Liver (tissue), 9 donors: ENCODE data around the gene CRYBG1. TPM values are rescaled to one million over a fixed set of nuclear protein-coding genes. Genes with fewer than 3 reads are reported as not detected.

Source experiments
- DNase-seq: peaks from one replicate; pipeline ENCODE4 v3.0.0-alpha.2; 2017; ENCODE audit warnings: low spot score
- H3K27ac ChIP-seq, 2 donors: one replicate each; pipeline ENCODE4 v1.7.0; 2013; ENCODE audit warnings: inconsistent platforms in 2 of 2, low read length in 2 of 2, control low read depth in 1 of 2, low read depth in 1 of 2, mild to moderate bottlenecking in 1 of 2
- H3K27me3 ChIP-seq, 4 donors: one replicate each; pipeline versions ENCODE4 v1.6.1 to v1.7.0; 2013; ENCODE audit warnings: low read length in 3 of 4, inconsistent platforms in 1 of 4, mild to moderate bottlenecking in 1 of 4, moderate library complexity in 1 of 4; ENCODE audit not compliant: control insufficient read depth in 4 of 4, insufficient read depth in 4 of 4
- H3K36me3 ChIP-seq, 4 donors: one replicate each; pipeline versions ENCODE4 v1.6.1 to v1.7.0; 2013; ENCODE audit warnings: low read length in 3 of 4, mild to moderate bottlenecking in 3 of 4, low read depth in 1 of 4, moderate library complexity in 1 of 4; ENCODE audit not compliant: control insufficient read depth in 4 of 4, insufficient read depth in 3 of 4
- H3K4me1 ChIP-seq, 4 donors: one replicate each; pipeline versions ENCODE4 v1.6.1 to v1.7.0; 2013; ENCODE audit warnings: low read length in 3 of 4, mild to moderate bottlenecking in 3 of 4, moderate library complexity in 1 of 4; ENCODE audit not compliant: control insufficient read depth in 4 of 4, insufficient read depth in 4 of 4
- H3K4me3 ChIP-seq, 3 donors: one replicate each; pipeline versions ENCODE4 v1.6.1 to v1.7.0; 2013; ENCODE audit warnings: low read length in 3 of 3, control low read depth in 1 of 3, low read depth in 1 of 3, mild to moderate bottlenecking in 1 of 3
- H3K9ac ChIP-seq, 2 donors: one replicate each; pipeline ENCODE4 v1.7.0; 2013; ENCODE audit warnings: low read length in 2 of 2, mild to moderate bottlenecking in 2 of 2, moderate library complexity in 2 of 2, control low read depth in 1 of 2, low read depth in 1 of 2
- H3K9me3 ChIP-seq, 4 donors: one replicate each; pipeline versions ENCODE4 v1.6.1 to v1.7.0; 2013; ENCODE audit warnings: low read length in 3 of 4; ENCODE audit not compliant: control insufficient read depth in 4 of 4
- EGR1 ChIP-seq, 2 donors: IDR thresholded peaks; 2 replicates each; pipeline ENCODE4 v1.6.1; 2016 to 2018; ENCODE audit warnings: antibody characterized with exemption in 2 of 2, low read depth in 2 of 2
- FOXA1 ChIP-seq: IDR thresholded peaks from 2 replicates; pipeline ENCODE4 v1.6.1; 2016; ENCODE audit warnings: antibody characterized with exemption
- FOXA2 ChIP-seq: IDR thresholded peaks from 2 replicates; pipeline ENCODE4 v1.6.1; 2016; ENCODE audit warnings: antibody characterized with exemption
- GABPA ChIP-seq, 2 donors: IDR thresholded peaks in 1 of 2; conservative IDR thresholded peaks in 1 of 2; 2 replicates each; pipeline ENCODE4 v1.6.1; 2016; ENCODE audit warnings: antibody characterized with exemption in 2 of 2, mild to moderate bottlenecking in 1 of 2, moderate library complexity in 1 of 2
- HNF4A ChIP-seq, 2 donors: conservative IDR thresholded peaks; 2 replicates each; pipeline ENCODE4 v1.6.1; 2016; ENCODE audit warnings: antibody characterized with exemption in 2 of 2, mild to moderate bottlenecking in 2 of 2
- HNF4G ChIP-seq: IDR thresholded peaks from 2 replicates; pipeline ENCODE4 v1.6.1; 2016; ENCODE audit warnings: antibody characterized with exemption
- JUND ChIP-seq, 2 donors: IDR thresholded peaks; 2 replicates each; pipeline ENCODE4 v1.6.1; 2016; ENCODE audit warnings: antibody characterized with exemption in 2 of 2
- NR2F2 ChIP-seq: IDR thresholded peaks from 2 replicates; pipeline ENCODE4 v1.6.1; 2016; ENCODE audit warnings: antibody characterized with exemption
- RAD21 ChIP-seq, 2 donors: IDR thresholded peaks; 2 replicates each; pipeline ENCODE4 v1.6.1; 2016; ENCODE audit warnings: antibody characterized with exemption in 2 of 2, mild to moderate bottlenecking in 2 of 2
- RXRA ChIP-seq, 2 donors: IDR thresholded peaks; 2 replicates each; pipeline ENCODE4 v1.6.1; 2017 to 2018; ENCODE audit warnings: antibody characterized with exemption in 2 of 2, mild to moderate bottlenecking in 1 of 2
- SP1 ChIP-seq: IDR thresholded peaks from 2 replicates; pipeline ENCODE4 v1.6.1; 2018; ENCODE audit warnings: antibody characterized with exemption, mild to moderate bottlenecking
- TAF1 ChIP-seq: conservative IDR thresholded peaks from 2 replicates; pipeline ENCODE4 v1.6.1; 2016; ENCODE audit warnings: antibody characterized with exemption, mild to moderate bottlenecking
- YY1 ChIP-seq: IDR thresholded peaks from 2 replicates; pipeline ENCODE4 v1.6.1; 2016; ENCODE audit warnings: antibody characterized with exemption, mild to moderate bottlenecking
- WGBS: extraction: QIAGEN DNeasy Blood & Tissue Kit; methylation state at CpG from one replicate; pipeline ENCODE4 v1.1.7; 2013; 5-methylcytosine and 5-hydroxymethylcytosine counted together
- polyA plus RNA-seq, 2 donors: library from polyadenylated mRNA; stranded (reverse) in 1 of 2; unstranded in 1 of 2; fragments of 200-250 nt in 1 of 2; fragments of >200 nt in 1 of 2; fragmentation: Nextera tagmentation in 1 of 2; extraction: Ambion mirVana in 1 of 2; gene quantifications; one replicate each; pipeline versions ENCODE4 v1.2.1 to v1.2.3, GENCODE V29; 2013 to 2015
- total RNA-seq, 2 donors: library from RNA; depleted of rRNA; stranded (reverse); fragments of >200 nt; gene quantifications; one replicate each; pipeline ENCODE4 v1.2.3, GENCODE V29; 2014
- TF ChIP-seq, protein P1 (sequence below): IDR thresholded peaks from 2 replicates; pipeline ENCODE4 v1.6.1; 2016; ENCODE audit warnings: antibody characterized with exemption
- TF ChIP-seq, protein P2 (sequence below): IDR thresholded peaks from 2 replicates; pipeline ENCODE4 v1.6.1; 2016; ENCODE audit warnings: antibody characterized with exemption, mild to moderate bottlenecking
- TF ChIP-seq, protein P3 (sequence below): IDR thresholded peaks from 2 replicates; pipeline ENCODE4 v1.6.1; 2016; ENCODE audit warnings: antibody characterized with exemption
- TF ChIP-seq, protein P4 (sequence below): IDR thresholded peaks from 2 replicates; pipeline ENCODE4 v1.6.1; 2016; ENCODE audit warnings: antibody characterized with exemption
- TF ChIP-seq, protein P5 (sequence below): fragments of 150-350 bp; IDR thresholded peaks from 2 replicates; pipeline ENCODE4 v1.5.1; 2017; ENCODE audit warnings: improper control_type of control experiment, low read depth, low read length; ENCODE audit not compliant: missing input control
- donor health status: healthy.
- donor health status: healthy.
- donor health status: healthy.
- donor health status: healthy.
- donor health status: healthy.

CRYBG1 gene
- total and polyA plus RNA-seq, 4 donors: 2.3 to 8.7 (median 4.0) TPM

DNA sequence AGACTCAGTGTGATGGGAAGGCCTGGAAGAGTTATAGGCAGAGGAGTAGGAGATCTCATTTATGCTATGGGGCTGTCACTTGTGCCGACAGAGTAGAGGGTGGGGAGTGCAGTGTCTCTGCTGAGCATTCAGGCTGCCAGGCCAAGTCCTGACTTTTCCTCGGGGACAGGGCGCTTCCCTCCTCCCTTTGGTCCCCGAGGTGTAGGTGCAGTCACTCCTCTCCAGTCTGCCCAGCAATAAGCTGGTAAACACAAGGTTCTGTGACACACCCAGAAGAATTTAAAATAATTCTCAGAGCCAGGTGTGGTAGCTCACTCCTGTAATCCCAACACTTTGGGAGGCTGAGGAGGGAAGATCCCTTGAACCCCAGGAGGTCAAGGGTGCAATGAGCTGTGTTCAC is 109.4 kb downstream of the CRYBG1 start:
- peaks cover 0 to 3% (median 0%) of the 10 kb centered on the region in 4 donors for H3K27me3 ChIP-seq
- H3K4me1 ChIP-seq: no peaks in the 10 kb centered on the region
- H3K9me3 ChIP-seq: no peaks in the 10 kb centered on the region
- H3K36me3 ChIP-seq: no peaks in the 10 kb centered on the region
- 82% methylated on average over 4 of the region's 4 CpGs for WGBS
- TF ChIP-seq RAD21 (IDR thresholded peaks at IDR 0.05) (no peak), HNF4A (conservative IDR thresholded peaks at IDR 0.05) (no peak), RXRA (IDR thresholded peaks at IDR 0.05) (no peak), YY1 (no peak), HNF4G (no peak), TAF1 (no peak)
- TF ChIP-seq, protein P1, sequence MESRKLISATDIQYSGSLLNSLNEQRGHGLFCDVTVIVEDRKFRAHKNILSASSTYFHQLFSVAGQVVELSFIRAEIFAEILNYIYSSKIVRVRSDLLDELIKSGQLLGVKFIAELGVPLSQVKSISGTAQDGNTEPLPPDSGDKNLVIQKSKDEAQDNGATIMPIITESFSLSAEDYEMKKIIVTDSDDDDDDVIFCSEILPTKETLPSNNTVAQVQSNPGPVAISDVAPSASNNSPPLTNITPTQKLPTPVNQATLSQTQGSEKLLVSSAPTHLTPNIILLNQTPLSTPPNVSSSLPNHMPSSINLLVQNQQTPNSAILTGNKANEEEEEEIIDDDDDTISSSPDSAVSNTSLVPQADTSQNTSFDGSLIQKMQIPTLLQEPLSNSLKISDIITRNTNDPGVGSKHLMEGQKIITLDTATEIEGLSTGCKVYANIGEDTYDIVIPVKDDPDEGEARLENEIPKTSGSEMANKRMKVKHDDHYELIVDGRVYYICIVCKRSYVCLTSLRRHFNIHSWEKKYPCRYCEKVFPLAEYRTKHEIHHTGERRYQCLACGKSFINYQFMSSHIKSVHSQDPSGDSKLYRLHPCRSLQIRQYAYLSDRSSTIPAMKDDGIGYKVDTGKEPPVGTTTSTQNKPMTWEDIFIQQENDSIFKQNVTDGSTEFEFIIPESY: no peak
- TF ChIP-seq, protein P2, sequence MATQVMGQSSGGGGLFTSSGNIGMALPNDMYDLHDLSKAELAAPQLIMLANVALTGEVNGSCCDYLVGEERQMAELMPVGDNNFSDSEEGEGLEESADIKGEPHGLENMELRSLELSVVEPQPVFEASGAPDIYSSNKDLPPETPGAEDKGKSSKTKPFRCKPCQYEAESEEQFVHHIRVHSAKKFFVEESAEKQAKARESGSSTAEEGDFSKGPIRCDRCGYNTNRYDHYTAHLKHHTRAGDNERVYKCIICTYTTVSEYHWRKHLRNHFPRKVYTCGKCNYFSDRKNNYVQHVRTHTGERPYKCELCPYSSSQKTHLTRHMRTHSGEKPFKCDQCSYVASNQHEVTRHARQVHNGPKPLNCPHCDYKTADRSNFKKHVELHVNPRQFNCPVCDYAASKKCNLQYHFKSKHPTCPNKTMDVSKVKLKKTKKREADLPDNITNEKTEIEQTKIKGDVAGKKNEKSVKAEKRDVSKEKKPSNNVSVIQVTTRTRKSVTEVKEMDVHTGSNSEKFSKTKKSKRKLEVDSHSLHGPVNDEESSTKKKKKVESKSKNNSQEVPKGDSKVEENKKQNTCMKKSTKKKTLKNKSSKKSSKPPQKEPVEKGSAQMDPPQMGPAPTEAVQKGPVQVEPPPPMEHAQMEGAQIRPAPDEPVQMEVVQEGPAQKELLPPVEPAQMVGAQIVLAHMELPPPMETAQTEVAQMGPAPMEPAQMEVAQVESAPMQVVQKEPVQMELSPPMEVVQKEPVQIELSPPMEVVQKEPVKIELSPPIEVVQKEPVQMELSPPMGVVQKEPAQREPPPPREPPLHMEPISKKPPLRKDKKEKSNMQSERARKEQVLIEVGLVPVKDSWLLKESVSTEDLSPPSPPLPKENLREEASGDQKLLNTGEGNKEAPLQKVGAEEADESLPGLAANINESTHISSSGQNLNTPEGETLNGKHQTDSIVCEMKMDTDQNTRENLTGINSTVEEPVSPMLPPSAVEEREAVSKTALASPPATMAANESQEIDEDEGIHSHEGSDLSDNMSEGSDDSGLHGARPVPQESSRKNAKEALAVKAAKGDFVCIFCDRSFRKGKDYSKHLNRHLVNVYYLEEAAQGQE: no peak
- H3K27ac ChIP-seq: no peak overlapping the region
- DNase-seq: no peak
- H3K4me3 ChIP-seq: no peak overlapping the region
- H3K9ac ChIP-seq: no peak overlapping the region

DNA sequence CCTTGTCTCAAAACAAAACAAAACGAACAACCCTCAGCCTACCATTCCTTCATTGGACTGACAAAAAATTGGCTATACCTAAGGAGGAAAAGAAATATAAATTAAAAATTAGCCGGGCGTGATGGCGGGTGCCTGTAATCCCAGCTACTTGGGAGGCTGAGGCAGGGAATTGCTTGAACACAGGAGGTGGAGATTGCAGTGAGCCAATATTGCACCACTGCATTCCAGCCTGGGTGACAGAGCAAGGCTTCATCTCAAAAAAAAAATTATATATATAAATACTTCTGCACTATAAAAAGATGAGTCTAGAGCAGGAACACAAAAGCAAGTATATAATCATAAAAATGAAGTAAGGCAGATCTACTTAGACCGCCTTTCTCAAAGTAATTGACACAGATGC is 109.8 kb downstream of the CRYBG1 start:
- Histone ChIP-seq H3K9ac (no peak overlapping the region), H3K27me3 (peaks cover 0 to 3% (median 0%) of the 10 kb centered on the region in 4 donors), H3K9me3 (no peaks in the 10 kb centered on the region), H3K36me3 (no peaks in the 10 kb centered on the region), H3K4me3 (no peak overlapping the region), H3K4me1 (no peaks in the 10 kb centered on the region), H3K27ac (no peak overlapping the region)
- 84% methylated on average over 5 of the region's 5 CpGs for WGBS
- no peak for DNase-seq
- TF ChIP-seq, protein P3, sequence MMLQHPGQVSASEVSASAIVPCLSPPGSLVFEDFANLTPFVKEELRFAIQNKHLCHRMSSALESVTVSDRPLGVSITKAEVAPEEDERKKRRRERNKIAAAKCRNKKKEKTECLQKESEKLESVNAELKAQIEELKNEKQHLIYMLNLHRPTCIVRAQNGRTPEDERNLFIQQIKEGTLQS: no peak
- TF ChIP-seq, protein P1: no peak
- TF ChIP-seq, protein P4, sequence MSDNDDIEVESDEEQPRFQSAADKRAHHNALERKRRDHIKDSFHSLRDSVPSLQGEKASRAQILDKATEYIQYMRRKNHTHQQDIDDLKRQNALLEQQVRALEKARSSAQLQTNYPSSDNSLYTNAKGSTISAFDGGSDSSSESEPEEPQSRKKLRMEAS: no peak
- TF ChIP-seq NR2F2 (no peak), RAD21 (IDR thresholded peaks at IDR 0.05) (no peak), RXRA (IDR thresholded peaks at IDR 0.05) (no peak), JUND (IDR thresholded peaks at IDR 0.05) (no peak), HNF4G (no peak), EGR1 (IDR thresholded peaks at IDR 0.05; ENCODE audit: low read depth in 2 of 2) (no peak), HNF4A (conservative IDR thresholded peaks at IDR 0.05) (no peak), FOXA1 (no peak), YY1 (no peak), TAF1 (no peak), FOXA2 (no peak), GABPA (IDR thresholded peaks at IDR 0.05 in 1 of 2, conservative IDR thresholded peaks at IDR 0.05 in 1 of 2) (no peak), SP1 (no peak)
- TF ChIP-seq, protein P5, sequence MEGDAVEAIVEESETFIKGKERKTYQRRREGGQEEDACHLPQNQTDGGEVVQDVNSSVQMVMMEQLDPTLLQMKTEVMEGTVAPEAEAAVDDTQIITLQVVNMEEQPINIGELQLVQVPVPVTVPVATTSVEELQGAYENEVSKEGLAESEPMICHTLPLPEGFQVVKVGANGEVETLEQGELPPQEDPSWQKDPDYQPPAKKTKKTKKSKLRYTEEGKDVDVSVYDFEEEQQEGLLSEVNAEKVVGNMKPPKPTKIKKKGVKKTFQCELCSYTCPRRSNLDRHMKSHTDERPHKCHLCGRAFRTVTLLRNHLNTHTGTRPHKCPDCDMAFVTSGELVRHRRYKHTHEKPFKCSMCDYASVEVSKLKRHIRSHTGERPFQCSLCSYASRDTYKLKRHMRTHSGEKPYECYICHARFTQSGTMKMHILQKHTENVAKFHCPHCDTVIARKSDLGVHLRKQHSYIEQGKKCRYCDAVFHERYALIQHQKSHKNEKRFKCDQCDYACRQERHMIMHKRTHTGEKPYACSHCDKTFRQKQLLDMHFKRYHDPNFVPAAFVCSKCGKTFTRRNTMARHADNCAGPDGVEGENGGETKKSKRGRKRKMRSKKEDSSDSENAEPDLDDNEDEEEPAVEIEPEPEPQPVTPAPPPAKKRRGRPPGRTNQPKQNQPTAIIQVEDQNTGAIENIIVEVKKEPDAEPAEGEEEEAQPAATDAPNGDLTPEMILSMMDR: no peak
- TF ChIP-seq, protein P2: no peak
